Adrenal gland (tissue), 12 donors: ENCODE measurements around the gene MIER2. TPM values are rescaled to one million over a fixed set of nuclear protein-coding genes. Genes with fewer than 3 reads are reported as not detected.

Experiments
- DNase-seq, 7 donors: peaks; one replicate each; pipeline ENCODE4 v3.0.0-alpha.2; 2019 to 2020
- H3K27ac ChIP-seq, 5 donors: fragments of 200-600 bp; sonication (generic) in 4 of 5; 1 replicate in 3 of 5; 2 replicates in 2 of 5; pipeline versions ENCODE4 v1.5.1 to v1.8.0; 2016 to 2020; ENCODE audit warnings: mild to moderate bottlenecking in 1 of 5
- H3K27me3 ChIP-seq: fragments of 200-600 bp; 2 replicates; pipeline ENCODE4 v1.8.0; 2021
- H3K36me3 ChIP-seq, 2 donors: fragments of 200-600 bp; replicated peaks in 1 of 2; 1 replicate in 1 of 2; 2 replicates in 1 of 2; pipeline versions ENCODE4 v1.5.1 to v1.8.0; 2018 to 2022
- H3K4me1 ChIP-seq, 2 donors: fragments of 200-600 bp; replicated peaks in 1 of 2; 1 replicate in 1 of 2; 2 replicates in 1 of 2; pipeline versions ENCODE4 v1.5.1 to v1.8.0; 2018 to 2021
- H3K4me3 ChIP-seq, 4 donors: fragments of 200-600 bp; sonication (generic) in 3 of 4; one replicate each; pipeline ENCODE4 v1.5.1; 2016 to 2018
- H3K9me3 ChIP-seq, 3 donors: fragments of 200-600 bp; sonication (generic) in 1 of 3; replicated peaks in 1 of 3; 1 replicate in 2 of 3; 2 replicates in 1 of 3; pipeline versions ENCODE4 v1.5.1 to v1.8.0; 2016 to 2021
- POLR2A ChIP-seq, 2 donors: fragments of 450-650 bp; IDR thresholded peaks; one replicate each; pipeline ENCODE4 v1.6.1; 2017; ENCODE audit warnings: antibody characterized with exemption in 2 of 2, mild to moderate bottlenecking in 2 of 2, moderate library complexity in 1 of 2
- WGBS, 4 donors: extraction: QIAGEN DNeasy Blood & Tissue Kit in 2 of 4; methylation state at CpG; one replicate each; pipeline versions ENCODE4 v1.1.5 to v1.1.7; 2013 to 2017; 5-methylcytosine and 5-hydroxymethylcytosine counted together
- intact Hi-C, 2 donors: fragments of 100-400 bp; cut with DNase I; formaldehyde crosslinking; loops; one replicate each; pipeline versions ENCODE4 v1.14.1 to v1.15.0; 2022 to 2023
- polyA plus RNA-seq, 3 donors: library from polyadenylated mRNA; stranded (reverse); fragments of 200-250 nt in 2 of 3; fragments of 350-450 nt in 1 of 3; fragmentation: Illumina TruSeq in 1 of 3; extraction: RNeasy Lipid Tissue Mini Kit (QIAGEN cat#74804) in 1 of 3; gene quantifications; one replicate each; pipeline ENCODE4 v1.2.3, GENCODE V29; 2013 to 2014
- total RNA-seq, 9 donors: library from RNA; depleted of rRNA in 4 of 9; stranded (reverse); fragments of >200 nt in 4 of 9; fragments of 120-200 nt in 1 of 9; fragmentation: NEBNext Ultra II Directional in 1 of 9; extraction: Animal tissue kit (Norgen Biotek cat#: 25700) in 1 of 9; gene quantifications; one replicate each; pipeline versions ENCODE4 v1.1.0 to v1.2.4, GENCODE V29; 2013 to 2023
- TF ChIP-seq, protein P1 (sequence below), 6 experiments: fragments of 450-650 bp in 4 of 6; fragments of 200-600 bp in 2 of 6; sonication (generic) in 1 of 6; IDR thresholded peaks; 1 replicate in 5 of 6; 2 replicates in 1 of 6; pipeline versions ENCODE4 v1.5.1 to v1.8.0; 2016 to 2021; ENCODE audit warnings: antibody characterized with exemption in 6 of 6, mild to moderate bottlenecking in 2 of 6, moderate library complexity in 1 of 6
- donor health status: healthy with polysubstance abuse.
- donor health status: Bipolar disorder and iron deficiency.
- donor health status: DM: yes; HTN: yes; CAD: no.
- donor health status: DM: no; HTN: no; CAD: no.
- donor health status: DM: no; HTN: no; CAD: no.
- donor health status: DM: yes; HTN: yes; CAD: no.

MIER2 gene
- total and polyA plus RNA-seq, 12 donors, result 10.8 to 33.9 (median 18.2) TPM

DNA sequence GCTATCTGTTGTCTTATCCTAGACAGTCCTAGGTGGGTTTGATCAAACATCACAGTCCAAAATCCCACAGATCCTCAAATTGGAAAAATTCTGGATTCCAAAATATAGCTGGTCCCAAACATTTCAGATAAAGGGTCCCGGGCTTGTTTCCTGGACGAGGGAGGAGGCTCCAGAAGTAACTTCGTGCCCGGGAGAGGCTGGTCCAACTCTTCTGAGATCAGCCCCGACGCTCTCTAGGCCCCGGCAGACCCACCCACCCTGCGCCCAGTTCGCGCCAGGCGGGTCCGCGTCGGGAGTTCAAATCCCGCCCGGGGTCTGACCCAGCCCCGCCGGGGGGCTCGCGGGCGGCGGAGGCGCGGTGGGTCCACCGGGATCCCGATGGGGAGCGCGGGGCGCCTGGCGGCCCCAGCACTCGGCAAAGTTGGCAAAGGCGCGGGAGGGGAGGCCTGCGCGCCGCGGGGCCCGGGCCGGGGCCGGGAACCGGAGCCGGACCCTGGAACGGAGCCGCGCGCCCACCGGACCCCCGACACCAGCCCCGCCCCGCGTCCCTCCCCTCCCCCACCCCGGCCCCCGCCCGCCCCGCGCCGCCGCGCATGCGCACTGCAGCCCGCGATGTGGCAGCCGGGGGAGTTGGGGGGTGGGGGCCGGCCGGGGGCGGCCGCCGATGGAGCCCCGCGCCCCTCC lies 513 bp downstream of the MIER2 start:
- intact Hi-C loops, result loop anchor here in 1 of 2 donors (10.0 kb wide), 1 partner anchor 151 kb away; the partner anchor contains the start of gene MADCAM1
- DNase-seq, result peak in 2 of 7 donors; percentile 10 to 27
- Histone ChIP-seq H3K27me3 (no peaks in the 10 kb centered on the region), H3K27ac (peak overlapping the region in 3 of 5 donors; percentile 48 to 89 (median 59)), H3K4me1 (peaks cover 14 to 28% of the 10 kb centered on the region in 2 donors), H3K9me3 (no peaks in the 10 kb centered on the region), H3K36me3 (no peaks in the 10 kb centered on the region), H3K4me3 (peak overlapping the region in 3 of 4 donors; percentile 23 to 100 (median 67))
- TF ChIP-seq, protein P1, sequence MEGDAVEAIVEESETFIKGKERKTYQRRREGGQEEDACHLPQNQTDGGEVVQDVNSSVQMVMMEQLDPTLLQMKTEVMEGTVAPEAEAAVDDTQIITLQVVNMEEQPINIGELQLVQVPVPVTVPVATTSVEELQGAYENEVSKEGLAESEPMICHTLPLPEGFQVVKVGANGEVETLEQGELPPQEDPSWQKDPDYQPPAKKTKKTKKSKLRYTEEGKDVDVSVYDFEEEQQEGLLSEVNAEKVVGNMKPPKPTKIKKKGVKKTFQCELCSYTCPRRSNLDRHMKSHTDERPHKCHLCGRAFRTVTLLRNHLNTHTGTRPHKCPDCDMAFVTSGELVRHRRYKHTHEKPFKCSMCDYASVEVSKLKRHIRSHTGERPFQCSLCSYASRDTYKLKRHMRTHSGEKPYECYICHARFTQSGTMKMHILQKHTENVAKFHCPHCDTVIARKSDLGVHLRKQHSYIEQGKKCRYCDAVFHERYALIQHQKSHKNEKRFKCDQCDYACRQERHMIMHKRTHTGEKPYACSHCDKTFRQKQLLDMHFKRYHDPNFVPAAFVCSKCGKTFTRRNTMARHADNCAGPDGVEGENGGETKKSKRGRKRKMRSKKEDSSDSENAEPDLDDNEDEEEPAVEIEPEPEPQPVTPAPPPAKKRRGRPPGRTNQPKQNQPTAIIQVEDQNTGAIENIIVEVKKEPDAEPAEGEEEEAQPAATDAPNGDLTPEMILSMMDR (IDR thresholded peaks at IDR 0.05), result no peak
- no peak for TF ChIP-seq POLR2A (IDR thresholded peaks at IDR 0.05)
- 0 to 1% (median 0%) methylated on average over 1 to 70 of the region's 70 CpGs for WGBS, 4 donors

DNA sequence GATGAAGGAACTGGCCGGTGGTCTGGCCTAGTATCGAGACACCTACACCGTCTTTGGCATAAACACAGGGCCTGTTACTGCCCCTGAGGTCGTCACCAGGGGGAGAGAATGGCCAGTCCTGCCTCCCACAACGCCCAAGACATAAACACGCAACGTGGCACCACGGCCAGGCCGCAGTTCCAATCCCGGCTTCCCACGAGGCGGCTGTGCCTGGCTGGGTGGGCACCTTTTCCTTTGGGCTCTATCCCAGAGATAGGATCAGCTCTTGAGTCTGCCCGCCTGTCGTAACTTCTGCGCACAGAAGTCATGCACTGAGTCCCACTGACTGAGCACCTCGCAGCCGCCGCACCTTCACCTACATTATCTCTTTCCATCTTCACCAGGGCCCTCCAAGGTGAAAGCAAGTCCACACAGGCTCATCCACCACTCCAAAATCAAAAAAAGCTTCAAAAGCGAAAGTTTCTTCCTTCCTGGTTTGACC lies 1.1 kb downstream of the MIER2 start:
- H3K4me1 ChIP-seq, result peaks cover 14 to 34% of the 10 kb centered on the region in 2 donors
- H3K4me3 ChIP-seq, result peak overlapping the region in 3 of 4 donors; percentile 23 to 100 (median 67)
- intact Hi-C loops, result loop anchor here in 1 of 2 donors (10.0 kb wide), 1 partner anchor 151 kb away; the partner anchor contains the start of gene MADCAM1
- no peaks in the 10 kb centered on the region for H3K27me3 ChIP-seq
- DNase-seq, result no peak
- TF ChIP-seq, protein P1 (IDR thresholded peaks at IDR 0.05), result no peak
- TF ChIP-seq POLR2A (IDR thresholded peaks at IDR 0.05), result no peak
- H3K27ac ChIP-seq, result peak overlapping the region in 3 of 5 donors; percentile 48 to 89 (median 59)
- no peaks in the 10 kb centered on the region for H3K36me3 ChIP-seq
- WGBS, 4 donors, result 65 to 72% (median 67%) methylated on average over 7 to 19 of the region's 19 CpGs
- no peaks in the 10 kb centered on the region for H3K9me3 ChIP-seq

DNA sequence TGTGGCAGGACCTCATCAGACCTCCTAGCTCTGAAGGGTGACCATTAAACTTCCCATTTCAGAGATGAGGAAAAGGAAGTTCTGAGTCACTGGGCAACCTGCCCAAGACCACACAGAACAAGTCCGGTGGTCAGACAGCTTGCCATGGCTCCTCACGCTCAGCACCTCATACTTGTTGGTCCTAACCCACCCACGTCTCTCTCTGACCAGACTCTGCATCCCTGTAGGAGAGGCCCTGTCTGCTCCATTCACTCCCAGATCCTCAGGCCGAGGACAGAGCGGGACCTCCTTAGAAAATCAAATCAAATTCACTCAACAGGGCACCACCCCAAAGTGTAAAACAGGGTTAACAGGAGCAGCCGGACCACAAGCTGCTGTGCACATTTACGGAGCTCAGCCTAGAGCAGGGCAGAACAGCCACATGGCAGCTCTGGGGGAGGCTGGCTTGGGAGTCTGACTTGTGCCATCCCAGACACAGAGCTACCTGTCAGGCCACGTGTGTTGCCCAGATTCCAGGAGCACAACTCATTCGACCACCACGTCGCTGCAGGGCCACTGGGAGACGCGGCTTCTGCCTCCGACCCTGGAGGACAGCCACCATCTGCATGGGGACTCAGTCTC lies 1.7 kb downstream of the MIER2 start:
- Histone ChIP-seq H3K27me3 (no peaks in the 10 kb centered on the region), H3K9me3 (no peaks in the 10 kb centered on the region), H3K4me1 (peaks cover 14 to 34% of the 10 kb centered on the region in 2 donors), H3K4me3 (peak overlapping the region in 1 of 4 donors; percentile 100), H3K27ac (peak overlapping the region in 2 of 5 donors; percentile 59 to 89), H3K36me3 (no peaks in the 10 kb centered on the region)
- TF ChIP-seq, protein P1 (IDR thresholded peaks at IDR 0.05), result no peak
- no peak for TF ChIP-seq POLR2A (IDR thresholded peaks at IDR 0.05)
- intact Hi-C loops, result loop anchor here in 1 of 2 donors (10.0 kb wide), 1 partner anchor 152 kb away; the partner anchor contains the start of gene MADCAM1
- 58 to 69% (median 64%) methylated on average over 7 to 14 of the region's 14 CpGs for WGBS, 4 donors
- peak; percentile 56 to 84 (median 69) for DNase-seq

DNA sequence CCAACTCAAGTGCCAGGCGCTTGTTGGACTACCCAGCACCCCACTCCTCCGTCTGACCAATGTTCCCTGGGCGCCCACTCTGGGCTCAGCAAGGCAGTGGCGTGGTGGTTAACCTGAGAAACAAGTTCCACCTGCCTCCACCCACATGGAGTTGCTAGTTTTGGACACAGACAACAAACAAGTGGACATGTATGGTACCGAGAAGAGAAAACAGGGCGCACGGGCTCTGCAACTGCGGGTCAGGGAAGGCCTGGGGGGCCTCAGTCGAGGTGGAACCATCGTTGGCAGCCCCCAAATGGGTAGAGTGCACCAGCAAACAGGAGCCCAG lies 2.5 kb downstream of the MIER2 start:
- H3K36me3 ChIP-seq, result no peaks in the 10 kb centered on the region
- TF ChIP-seq, protein P1 (IDR thresholded peaks at IDR 0.05), result no peak
- H3K27ac ChIP-seq, result peak overlapping the region in 2 of 5 donors; percentile 59 to 89
- peaks cover 14 to 34% of the 10 kb centered on the region in 2 donors for H3K4me1 ChIP-seq
- DNase-seq, result no peak
- no peaks in the 10 kb centered on the region for H3K9me3 ChIP-seq
- no peaks in the 10 kb centered on the region for H3K27me3 ChIP-seq
- intact Hi-C loops, result loop anchor here in 1 of 2 donors (10.0 kb wide), 1 partner anchor 153 kb away; the partner anchor contains the start of gene MADCAM1
- 90 to 93% (median 90%) methylated on average over 7 to 10 of the region's 10 CpGs for WGBS, 4 donors
- peak overlapping the region in 1 of 4 donors; percentile 100 for H3K4me3 ChIP-seq
